HG02938 (cell line): Measurements from ENCODE around the gene PEF1.

ENCODE experiments used
- ATAC-seq: cut with Tn5 transposase; IDR thresholded peaks from one replicate; pipeline ENCODE4 v1.9.1; 2021; ENCODE audit warnings: mild to moderate bottlenecking, moderate library complexity; ENCODE audit not compliant: unreplicated experiment

Gene PEF1

GRCh38 chr1:31671561-31672201 lies 27.0 kb upstream of the PEF1 start:
- ATAC-seq, result no peak

DNA sequence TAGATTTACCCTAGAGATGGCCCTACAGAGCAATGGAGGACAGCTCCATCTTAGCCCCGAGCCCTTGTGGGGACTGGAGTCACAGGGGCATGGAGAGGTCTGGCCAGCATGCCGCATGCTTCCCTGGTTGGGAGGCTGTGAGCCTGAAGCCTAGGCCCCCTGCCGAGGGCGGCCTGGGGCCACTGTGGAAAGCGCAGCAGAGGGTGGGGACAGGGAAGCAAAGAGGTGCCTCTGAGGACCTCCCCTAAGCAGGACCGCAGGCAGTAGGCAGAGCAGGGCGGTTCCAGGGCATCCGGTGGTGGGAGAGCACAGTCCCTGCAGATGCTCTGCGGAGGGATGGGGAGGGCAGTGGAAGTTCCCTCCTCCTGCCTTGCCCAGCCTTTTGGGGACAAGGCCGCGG lies 26.5 kb upstream of the PEF1 start:
- no peak for ATAC-seq

- ATAC-seq, result no peak
Observed at GRCh38 chr1:31670593-31670964, 25.9 kb upstream of the PEF1 start.

DNA sequence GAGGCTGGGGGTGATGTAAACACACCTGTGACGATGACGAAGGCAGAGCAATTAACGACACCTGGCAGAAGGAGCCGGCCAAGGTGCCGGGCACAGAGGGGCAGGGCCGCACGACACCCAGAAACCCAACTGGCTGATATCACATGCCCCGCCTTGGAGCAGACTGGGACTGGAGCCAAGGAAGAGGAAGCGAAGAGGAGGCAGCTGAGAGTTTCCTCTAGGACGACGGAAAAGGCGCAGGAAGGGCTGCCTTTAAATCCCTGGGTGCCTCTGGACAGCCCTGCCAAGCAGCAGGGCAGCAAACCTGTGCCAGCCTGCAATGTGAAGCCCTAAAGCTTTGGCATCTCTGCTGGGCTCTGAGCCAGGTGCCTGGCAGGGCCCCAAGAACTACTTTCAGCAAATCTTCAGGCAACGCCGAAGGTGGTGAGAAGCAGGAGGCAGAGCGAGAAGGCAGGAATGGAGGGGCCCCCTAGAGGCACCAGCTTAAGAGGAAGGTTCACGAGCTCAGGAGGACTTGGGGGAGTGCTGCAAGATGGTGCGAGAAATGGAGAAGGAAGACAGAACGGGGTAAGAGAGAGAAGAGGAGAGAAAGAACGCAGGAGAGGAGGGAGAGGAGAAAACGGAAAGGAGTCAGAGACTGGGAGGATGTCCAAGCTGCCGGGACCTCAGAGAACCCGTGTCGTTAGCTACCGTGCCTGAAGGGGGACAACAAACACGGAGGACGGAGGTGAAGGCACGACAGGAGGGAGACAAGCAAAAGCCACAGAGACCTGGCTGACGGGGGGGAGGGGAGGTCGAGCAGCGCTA lies 25.3 kb upstream of the PEF1 start:
- no peak for ATAC-seq

DNA sequence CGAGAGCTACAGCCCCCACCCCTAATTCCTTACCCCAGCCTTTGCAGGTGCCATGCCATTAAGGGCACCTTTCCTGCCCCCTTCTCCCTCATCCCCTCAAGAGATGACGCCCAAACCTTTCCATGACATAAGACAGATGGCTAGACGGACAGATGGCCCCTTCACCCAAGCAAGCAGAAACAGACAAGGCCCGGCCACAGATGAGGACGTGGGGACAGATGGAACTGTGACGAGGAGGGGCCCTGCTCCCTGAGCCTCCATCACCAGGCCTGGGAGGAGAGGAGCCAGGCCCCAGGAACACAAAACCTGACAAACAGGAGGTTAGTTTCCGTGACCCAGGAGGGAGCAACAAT lies 24.7 kb upstream of the PEF1 start:
- no peak for ATAC-seq

DNA sequence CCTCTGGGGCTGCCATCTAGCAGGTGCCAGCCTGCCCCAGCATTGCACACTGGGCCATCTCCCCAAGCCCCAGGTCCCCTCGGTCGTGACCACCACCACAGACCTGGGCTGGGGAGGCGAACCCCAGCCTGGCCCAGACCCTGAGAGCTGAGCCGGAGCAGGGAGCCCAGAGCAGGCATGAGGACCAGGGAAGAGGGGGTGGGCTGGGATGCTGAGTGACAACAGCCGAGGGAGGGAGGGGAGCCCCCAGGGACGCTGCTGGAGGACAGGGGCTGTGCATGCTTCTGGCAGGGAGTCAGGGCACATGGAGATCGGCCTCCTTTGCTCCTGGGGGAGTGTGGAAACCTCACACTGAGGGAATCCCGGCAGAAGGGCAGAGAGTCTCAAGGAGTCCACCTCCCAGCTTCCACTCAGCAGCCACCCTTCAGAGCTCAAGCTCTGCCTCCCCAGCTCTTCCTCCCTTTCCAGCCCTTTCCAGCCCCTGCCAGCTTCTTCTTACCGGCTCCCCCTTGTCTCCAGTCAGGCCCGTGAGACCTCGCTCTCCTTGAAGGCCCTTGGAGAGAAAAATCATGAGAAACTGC lies 23.7 kb upstream of the PEF1 start:
- ATAC-seq, result no peak

DNA sequence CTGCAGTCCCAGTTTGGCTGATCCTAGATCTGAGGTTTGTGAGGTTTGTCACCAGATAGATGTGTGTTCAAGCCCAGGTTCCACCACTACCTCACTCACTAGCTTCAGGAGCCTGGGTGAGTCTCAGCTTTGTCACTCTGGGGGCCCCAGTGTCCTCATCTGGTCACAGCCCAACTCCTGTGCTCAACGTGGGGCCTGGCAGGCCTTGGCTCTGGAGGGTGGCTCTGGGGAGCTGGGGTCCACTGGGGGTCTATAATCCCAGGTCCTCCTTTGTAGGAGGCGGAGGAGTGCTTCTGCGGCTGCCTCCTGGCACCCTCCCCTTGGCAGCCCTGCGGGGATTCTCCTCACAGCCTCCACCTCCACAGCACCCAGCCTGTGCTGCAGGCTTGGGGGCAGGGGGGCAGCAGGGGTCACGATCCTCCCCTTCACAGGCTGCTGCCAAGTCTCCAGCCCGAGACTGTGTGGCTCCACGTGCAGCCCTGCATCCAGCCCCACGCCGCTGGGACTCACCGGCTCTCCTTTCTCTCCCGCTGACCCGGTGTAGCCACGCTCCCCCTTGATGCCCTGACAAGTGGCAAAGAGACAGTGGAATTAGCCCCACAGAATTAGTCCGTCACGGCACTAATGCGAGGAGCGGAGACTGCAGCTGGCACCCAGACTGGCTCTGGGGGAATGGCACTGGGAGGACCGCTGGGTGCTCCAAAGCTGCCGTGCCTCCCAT lies 22.5 kb upstream of the PEF1 start:
- no peak for ATAC-seq

DNA sequence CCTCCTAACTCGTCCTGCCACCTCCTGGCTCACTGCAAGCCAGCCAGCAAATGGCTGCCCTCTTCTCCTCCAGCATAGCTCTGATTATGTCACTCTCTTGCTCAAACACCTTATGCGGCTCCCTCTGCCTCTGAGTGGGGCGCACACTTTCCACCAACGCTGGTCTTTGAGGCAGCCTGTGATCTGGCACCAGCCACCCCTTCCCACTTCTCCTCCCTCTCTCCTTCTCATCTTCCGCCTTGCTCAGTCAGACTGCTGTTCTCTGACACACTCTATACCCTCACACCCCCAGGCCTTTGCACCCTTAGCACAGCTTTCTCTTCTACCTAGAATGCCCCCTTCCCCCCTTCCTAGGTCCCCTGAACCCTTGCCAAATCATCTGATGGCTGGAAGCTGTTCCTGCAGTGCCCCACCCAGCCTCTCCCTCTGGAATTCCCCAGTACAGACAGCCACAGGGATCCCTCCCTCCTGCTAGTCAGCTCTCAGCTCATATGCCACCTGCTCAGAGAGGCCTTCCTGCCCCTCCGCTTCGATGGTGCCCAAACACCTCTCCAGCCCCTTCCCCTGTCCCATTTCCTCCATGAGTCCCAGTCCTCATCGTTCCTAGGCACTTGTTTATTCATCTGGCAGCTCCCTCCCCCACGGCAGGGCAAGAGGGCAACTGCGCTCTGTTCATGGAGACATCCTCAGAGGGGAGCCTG lies 21.7 kb upstream of the PEF1 start:
- no peak for ATAC-seq

DNA sequence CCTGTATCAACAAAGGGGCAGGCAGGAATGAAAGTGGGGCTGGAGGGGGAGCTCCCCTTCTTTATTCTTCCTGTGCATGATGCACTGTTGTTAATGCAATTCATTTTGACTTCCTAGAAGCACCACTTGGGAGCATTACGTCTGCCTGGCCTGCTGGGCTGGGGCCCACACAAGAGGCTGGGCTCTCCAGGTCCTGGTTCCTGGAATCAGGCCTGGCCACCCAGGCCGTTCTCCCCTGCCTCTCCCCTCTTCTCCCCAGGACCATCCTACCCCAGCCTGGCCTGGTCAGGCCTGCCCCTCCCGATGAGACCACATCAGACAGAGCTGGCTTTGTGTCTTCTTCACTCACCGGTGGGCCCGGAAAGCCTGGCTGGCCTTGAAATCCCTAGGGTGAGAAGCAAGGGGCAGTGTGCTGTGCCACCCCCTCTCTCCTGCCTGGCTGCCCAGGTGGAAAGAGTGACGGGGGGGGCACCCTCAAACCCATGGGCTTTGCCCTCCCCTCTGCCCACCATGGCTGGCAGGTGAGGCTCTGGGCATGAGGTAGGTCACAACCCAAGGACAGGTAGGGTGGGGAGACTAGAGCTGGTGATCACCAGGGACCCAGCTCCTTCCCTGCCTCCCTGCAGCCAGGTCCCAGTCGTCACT lies 20.7 kb upstream of the PEF1 start:
- no peak for ATAC-seq

DNA sequence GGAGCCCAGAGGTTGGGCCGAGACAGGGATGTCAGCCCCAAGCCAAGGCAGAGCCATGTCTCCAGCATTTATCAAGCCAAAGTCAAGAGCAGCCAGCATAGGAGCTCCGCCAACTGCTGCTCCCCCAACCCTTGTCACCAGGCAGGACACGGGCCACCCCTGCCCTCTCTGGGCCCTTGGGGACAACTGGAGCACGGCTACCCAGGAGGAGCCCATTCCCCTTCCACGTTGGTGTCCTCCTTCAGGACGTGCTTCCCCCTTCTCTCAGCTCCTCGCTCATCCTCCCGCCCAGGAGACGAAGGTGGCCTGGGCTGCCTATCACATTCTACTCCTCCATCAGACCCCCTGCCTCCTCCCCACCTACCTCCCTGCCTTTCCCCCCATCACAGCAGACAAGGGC lies 19.9 kb upstream of the PEF1 start:
- no peak for ATAC-seq

DNA sequence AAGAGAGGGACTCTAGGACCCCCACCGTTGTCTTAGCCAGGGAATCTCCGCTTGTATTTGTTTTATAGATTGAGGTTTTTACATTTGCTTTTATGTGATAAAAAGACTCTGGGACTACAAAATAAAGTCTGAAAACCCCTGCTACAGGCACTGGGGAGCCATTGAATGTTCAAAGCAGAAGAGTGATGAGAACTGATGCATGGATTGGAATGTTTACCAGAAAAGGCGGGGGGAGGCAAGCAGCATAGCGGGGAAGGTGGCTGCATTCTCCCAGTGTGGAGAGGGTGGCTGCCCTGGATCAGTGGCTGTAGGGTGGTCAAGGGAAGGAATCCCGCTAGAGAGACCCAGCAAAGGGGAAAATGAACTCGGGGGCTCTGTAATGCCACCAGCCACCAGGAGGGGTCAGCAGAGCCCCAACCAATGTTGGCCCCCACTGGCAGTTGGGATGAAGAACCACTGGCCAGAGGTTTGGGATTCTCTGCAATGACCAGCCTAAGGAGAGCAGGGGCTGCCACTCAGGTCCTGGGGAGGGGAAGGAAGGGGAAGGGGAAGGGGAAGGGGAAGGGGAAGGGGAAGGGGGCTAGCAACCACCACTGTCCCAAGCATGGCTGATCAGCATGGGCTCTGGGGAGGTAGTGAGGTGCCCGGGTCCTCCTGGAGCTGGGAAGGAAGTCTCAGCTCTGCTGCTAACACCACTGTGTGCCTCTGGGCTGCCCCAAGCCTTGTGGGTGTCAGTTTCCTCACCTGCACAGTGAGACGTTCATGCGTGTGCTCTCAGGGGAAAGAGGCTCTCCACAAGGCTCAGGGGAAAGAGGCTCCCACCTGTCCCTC lies 19.2 kb upstream of the PEF1 start:
- ATAC-seq, result no peak

- ATAC-seq, result no peak
Observed at GRCh38 chr1:31662463-31662862, 17.8 kb upstream of the PEF1 start.

- ATAC-seq, result no peak
Observed at GRCh38 chr1:31661856-31662255, 17.2 kb upstream of the PEF1 start.

- ATAC-seq, result no peak
Observed at GRCh38 chr1:31660871-31661455, 16.3 kb upstream of the PEF1 start.

DNA sequence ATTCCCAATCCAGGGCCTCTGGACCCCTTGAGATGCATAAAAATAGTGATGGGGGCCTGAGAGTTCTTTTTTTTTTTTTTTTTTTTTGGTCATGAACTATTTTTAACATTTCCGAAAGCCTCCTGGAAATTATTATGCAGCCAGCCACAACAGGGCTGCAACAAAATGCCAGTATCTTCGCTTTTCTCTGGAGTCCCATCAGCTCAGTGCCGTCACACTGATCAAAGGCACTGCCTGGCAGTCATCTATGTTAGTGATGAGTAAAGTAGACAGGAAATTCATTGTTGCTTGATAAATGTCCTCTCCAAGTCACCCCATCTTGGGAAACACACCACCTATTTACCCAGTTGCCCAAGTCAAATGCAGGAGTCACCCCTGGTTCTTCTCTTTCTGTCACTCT lies 15.2 kb upstream of the PEF1 start:
- ATAC-seq, result no peak

DNA sequence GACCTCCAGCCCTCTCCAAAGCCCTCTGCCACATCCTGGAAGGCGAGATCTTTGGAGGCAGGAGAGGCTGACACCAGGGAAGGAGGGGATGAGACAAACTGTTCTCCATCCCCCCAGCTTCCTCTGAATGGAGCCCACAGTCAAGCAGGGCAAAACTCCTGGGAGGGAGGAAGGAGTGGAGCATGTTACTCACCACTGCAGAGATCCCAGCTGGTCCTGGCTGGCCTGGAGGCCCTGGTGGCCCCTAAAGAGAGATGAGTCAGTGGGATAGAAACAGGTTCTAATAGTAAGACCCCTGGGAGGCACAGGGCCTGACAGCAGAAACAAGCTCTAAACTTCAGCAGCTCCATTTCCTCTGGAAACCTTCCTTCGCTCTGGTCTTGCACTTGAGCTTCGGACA lies 14.0 kb upstream of the PEF1 start:
- no peak for ATAC-seq

- ATAC-seq, result no peak
Observed at GRCh38 chr1:31657972-31658510, 13.4 kb upstream of the PEF1 start.

- ATAC-seq, result no peak
Observed at GRCh38 chr1:31657020-31657804, 12.5 kb upstream of the PEF1 start.
